ENCODE measurements around the gene NECAP2. TPM values are rescaled to one million over a fixed set of nuclear protein-coding genes. Genes with fewer than 3 reads are reported as not detected.
"Not testable (repeated sequence)": the region's sequence is repeated elsewhere in the genome, so short reads cannot be mapped to it uniquely, and the experiment has no call there.

The NECAP2 gene
- total and polyA plus RNA-seq, 10 of the 15 experiments (the other 5 are each of a cell fraction or from before 2014, with no cell fraction given): 16.3 to 98.0 (median 57.4) TPM

- ATAC-seq (no peak), FAIRE-seq (no peak), DNase-seq (ENCODE audit: low read depth, low spot score) (no peak)
- no peak overlapping the region for H3K9ac ChIP-seq (ENCODE audit: control insufficient read depth, insufficient read depth, low read length)
- H4K20me1 ChIP-seq (ENCODE audit: control insufficient read depth, insufficient read depth): no peaks in the 10 kb centered on the region
- TF ChIP-seq POU2F2 (IDR thresholded peaks at IDR 0.05; ENCODE audit: borderline replicate concordance, low read depth, low read length) (no peak), BHLHE40 (IDR thresholded peaks at IDR 0.05; ENCODE audit: borderline replicate concordance in 1 of 2, low read depth in 2 of 2, low read length in 1 of 2) (no peak), ATF7 (IDR thresholded peaks at IDR 0.05; ENCODE audit: low read depth) (no peak), ZNF622 (IDR thresholded peaks at IDR 0.05) (no peak)
- no peak overlapping the region for H3K4me3 ChIP-seq
- H3K79me2 ChIP-seq (ENCODE audit: control insufficient read depth, insufficient read depth, low read length): no peaks in the 10 kb centered on the region
- H3K27ac ChIP-seq (ENCODE audit: control insufficient read depth, insufficient read depth): no peak overlapping the region
- H3K4me1 ChIP-seq (ENCODE audit: control insufficient read depth, insufficient read depth, low read length): no peaks in the 10 kb centered on the region; the same call in 1 of the 2 replicates
- H3K9me3 ChIP-seq (replicated peaks; ENCODE audit: control insufficient read depth, insufficient read depth, low read length): peaks cover 2% of the 10 kb centered on the region; the same call in 2 of the 3 replicates
- no TSS peak for BruUV-seq (replicated peaks)
- ChIA-PET POLR2A (no interaction called here), CTCF (no interaction called here), RAD21 (ENCODE audit: unreplicated experiment) (no interaction called here), SMC1A (ENCODE audit: uncharacterized antibody, unreplicated experiment) (no interaction called here)
- WGBS (ENCODE audit: insufficient coverage, insufficient replicate concordance, low lambda C conversion rate, missing lambda C conversion rate): 23% methylated on average over 2 of the region's 2 CpGs
- in situ Hi-C loops (cut with MboI) (no loop called here), intact Hi-C loops (cut with micrococcal nuclease; ENCODE audit: unreplicated experiment) (loop anchor here (5.0 kb wide), 1 partner anchor 136 kb away; the partner anchor contains the start of gene SZRD1)
- no peak overlapping the region for H3K4me2 ChIP-seq (ENCODE audit: control insufficient read depth, insufficient read depth)
- H3K27me3 ChIP-seq (replicated peaks in 1 of 2; ENCODE audit: control insufficient read depth in 2 of 2, insufficient read depth in 2 of 2, low read length in 1 of 2): no peaks in the 10 kb centered on the region; a peak in 1 of 4 replicates
- H2AFZ ChIP-seq (ENCODE audit: control insufficient read depth, low read depth, low read length): no peak overlapping the region
- H3K36me3 ChIP-seq (ENCODE audit: control insufficient read depth in 2 of 2, insufficient read depth in 2 of 2, low read length in 1 of 2): no peaks in the 10 kb centered on the region
These were observed 63.0 kb downstream of the NECAP2 start for GRCh38 chr1:16503494-16503893.

- H3K36me3 ChIP-seq (ENCODE audit: control insufficient read depth in 2 of 2, insufficient read depth in 2 of 2, low read length in 1 of 2); H3K4me2 ChIP-seq (ENCODE audit: control insufficient read depth, insufficient read depth); DNase-seq (ENCODE audit: low read depth, low spot score); H3K9me3 ChIP-seq (replicated peaks; ENCODE audit: control insufficient read depth, insufficient read depth, low read length); CTCF ChIA-PET; H3K27ac ChIP-seq (ENCODE audit: control insufficient read depth, insufficient read depth); H4K20me1 ChIP-seq (ENCODE audit: control insufficient read depth, insufficient read depth); RAD21 ChIA-PET (ENCODE audit: unreplicated experiment); BruUV-seq (replicated peaks); H3K9ac ChIP-seq (ENCODE audit: control insufficient read depth, insufficient read depth, low read length); FAIRE-seq; H3K79me2 ChIP-seq (ENCODE audit: control insufficient read depth, insufficient read depth, low read length); H2AFZ ChIP-seq (ENCODE audit: control insufficient read depth, low read depth, low read length); intact Hi-C loops (cut with micrococcal nuclease; ENCODE audit: unreplicated experiment); H3K27me3 ChIP-seq (replicated peaks in 1 of 2; ENCODE audit: control insufficient read depth in 2 of 2, insufficient read depth in 2 of 2, low read length in 1 of 2); SMC1A ChIA-PET (ENCODE audit: uncharacterized antibody, unreplicated experiment); POLR2A ChIA-PET; H3K4me1 ChIP-seq (ENCODE audit: control insufficient read depth, insufficient read depth, low read length); H3K4me3 ChIP-seq; ATAC-seq; in situ Hi-C loops (cut with MboI): not testable (repeated sequence)
- WGBS (ENCODE audit: insufficient coverage, insufficient replicate concordance, low lambda C conversion rate, missing lambda C conversion rate): 50% methylated on average over 2 of the region's 2 CpGs
These were observed 65.3 kb downstream of the NECAP2 start for GRCh38 chr1:16505870-16506269.

- BruUV-seq (replicated peaks); intact Hi-C loops (cut with micrococcal nuclease; ENCODE audit: unreplicated experiment); H3K9ac ChIP-seq (ENCODE audit: control insufficient read depth, insufficient read depth, low read length); H3K27ac ChIP-seq (ENCODE audit: control insufficient read depth, insufficient read depth); ATAC-seq; H3K27me3 ChIP-seq (replicated peaks in 1 of 2; ENCODE audit: control insufficient read depth in 2 of 2, insufficient read depth in 2 of 2, low read length in 1 of 2); H3K36me3 ChIP-seq (ENCODE audit: control insufficient read depth in 2 of 2, insufficient read depth in 2 of 2, low read length in 1 of 2); SMC1A ChIA-PET (ENCODE audit: uncharacterized antibody, unreplicated experiment); POLR2A ChIA-PET; H3K4me3 ChIP-seq; H3K79me2 ChIP-seq (ENCODE audit: control insufficient read depth, insufficient read depth, low read length); H3K4me2 ChIP-seq (ENCODE audit: control insufficient read depth, insufficient read depth); FAIRE-seq; in situ Hi-C loops (cut with MboI); DNase-seq (ENCODE audit: low read depth, low spot score); CTCF ChIA-PET; H3K9me3 ChIP-seq (replicated peaks; ENCODE audit: control insufficient read depth, insufficient read depth, low read length); RAD21 ChIA-PET (ENCODE audit: unreplicated experiment); H4K20me1 ChIP-seq (ENCODE audit: control insufficient read depth, insufficient read depth); H2AFZ ChIP-seq (ENCODE audit: control insufficient read depth, low read depth, low read length); H3K4me1 ChIP-seq (ENCODE audit: control insufficient read depth, insufficient read depth, low read length): not testable (repeated sequence)
- 77% methylated on average over 14 of the region's 15 CpGs for WGBS (ENCODE audit: insufficient coverage, insufficient replicate concordance, low lambda C conversion rate, missing lambda C conversion rate)
These were observed 66.0 kb downstream of the NECAP2 start for GRCh38 chr1:16506364-16507136.

Measured in GM12878 (cell line).